GM19395 (cell line): ENCODE results near the gene AMBP.
A peak's percentile ranks its signal among the peaks of the same experiment; 100 is the strongest.
"Not testable (repeated sequence)": the region's sequence is repeated elsewhere in the genome, so short reads cannot be mapped to it uniquely, and the experiment has no call there.

Experiments used
- ATAC-seq: cut with Tn5 transposase; IDR thresholded peaks from one replicate; pipeline ENCODE4 v1.9.1; 2021; ENCODE audit warnings: mild to moderate bottlenecking, moderate library complexity; ENCODE audit not compliant: unreplicated experiment

AMBP gene

DNA sequence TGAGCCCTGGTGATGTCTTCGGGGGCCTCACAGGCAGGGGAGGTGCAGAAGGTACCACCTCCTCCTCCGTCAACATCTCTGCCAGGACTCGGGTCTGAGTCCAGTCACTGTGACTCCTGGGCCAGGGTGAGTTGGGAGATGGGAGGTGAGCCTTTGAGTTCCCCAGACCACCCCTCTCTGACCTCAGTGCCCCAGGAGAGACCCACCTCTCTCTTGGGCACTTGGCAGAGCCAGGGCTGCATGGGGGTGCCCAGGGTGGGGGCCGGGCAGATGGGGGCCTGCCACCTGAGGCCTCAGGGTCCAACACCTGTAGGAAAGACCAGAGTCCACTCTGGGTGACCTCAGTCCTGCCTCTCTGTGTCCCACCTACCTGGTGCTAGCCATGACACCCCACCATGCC, 14.2 kb upstream of the AMBP start:
- no peak for ATAC-seq

DNA sequence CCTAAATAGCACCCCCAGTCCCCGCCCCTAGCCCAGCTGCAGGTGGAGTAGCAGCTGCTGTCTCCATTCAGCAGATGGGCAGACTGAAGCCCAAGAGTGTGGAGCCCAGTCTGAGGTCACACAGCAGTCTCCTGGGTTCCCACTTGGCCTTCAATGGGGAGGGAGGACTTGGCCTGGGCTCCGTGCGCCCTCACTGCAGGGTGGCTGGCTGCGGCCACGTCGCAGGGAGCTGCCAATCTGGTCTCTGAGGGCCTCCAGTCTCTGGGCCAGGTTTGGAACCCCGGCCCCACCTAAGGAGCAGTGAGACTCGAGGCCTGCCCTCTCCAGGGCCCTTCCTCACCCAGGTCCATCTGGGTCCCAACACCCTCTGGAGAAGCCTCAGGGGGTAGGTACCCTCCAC, 13.6 kb upstream of the AMBP start:
- ATAC-seq: no peak

DNA sequence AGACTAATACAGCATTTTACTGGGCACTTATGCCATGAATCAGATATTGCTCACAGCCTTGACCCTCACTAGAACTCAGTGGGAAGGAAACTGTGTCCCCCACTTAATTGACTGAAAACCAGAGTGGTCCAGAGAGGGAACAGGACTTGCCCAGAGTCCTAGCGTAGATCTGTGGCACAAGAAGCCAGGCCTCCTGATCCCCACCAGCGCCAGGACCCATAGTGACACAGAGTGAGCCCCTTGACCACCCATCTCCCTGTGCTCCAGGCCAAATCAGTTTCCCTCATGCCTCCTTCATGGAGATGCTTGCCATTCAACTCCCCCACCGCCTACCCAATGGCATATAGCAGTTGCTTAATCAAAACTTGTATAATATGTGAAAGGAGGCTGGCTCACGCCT, 12.7 kb upstream of the AMBP start:
- no peak for ATAC-seq

GRCh38 chr9:114089206-114089840, 11.2 kb upstream of the AMBP start:
- no peak for ATAC-seq

DNA sequence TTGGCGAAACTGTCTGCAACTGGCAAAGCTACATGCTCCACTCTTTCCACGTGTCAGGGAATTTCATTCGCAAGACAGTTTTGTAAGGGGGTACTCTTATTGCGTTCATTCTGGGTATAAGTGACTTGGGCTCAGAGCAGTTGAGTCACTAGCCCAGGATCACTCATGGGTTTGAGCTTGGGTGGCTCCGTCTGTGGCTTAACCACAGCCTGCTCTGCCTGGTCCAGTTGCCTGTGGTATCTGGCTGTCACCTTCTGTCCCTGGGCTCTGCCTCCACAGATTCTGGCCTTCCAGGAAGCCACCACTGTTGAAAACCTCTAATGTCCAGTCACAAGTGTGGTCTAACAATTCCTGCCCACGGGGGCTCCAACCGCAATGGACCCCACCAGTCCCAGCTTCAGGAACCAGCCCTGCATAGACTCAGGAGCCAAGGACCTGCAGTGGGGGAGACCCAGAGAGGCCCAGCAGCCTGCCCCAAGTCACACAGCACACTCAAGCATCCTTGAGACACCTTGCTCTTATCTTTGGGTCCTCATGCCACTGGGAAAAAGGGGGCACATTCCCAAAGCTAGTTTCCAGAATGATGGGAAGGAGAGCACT, 10.6 kb upstream of the AMBP start:
- no peak for ATAC-seq

- no peak for ATAC-seq
These were observed 9.6 kb upstream of the AMBP start for GRCh38 chr9:114087721-114088120.

DNA sequence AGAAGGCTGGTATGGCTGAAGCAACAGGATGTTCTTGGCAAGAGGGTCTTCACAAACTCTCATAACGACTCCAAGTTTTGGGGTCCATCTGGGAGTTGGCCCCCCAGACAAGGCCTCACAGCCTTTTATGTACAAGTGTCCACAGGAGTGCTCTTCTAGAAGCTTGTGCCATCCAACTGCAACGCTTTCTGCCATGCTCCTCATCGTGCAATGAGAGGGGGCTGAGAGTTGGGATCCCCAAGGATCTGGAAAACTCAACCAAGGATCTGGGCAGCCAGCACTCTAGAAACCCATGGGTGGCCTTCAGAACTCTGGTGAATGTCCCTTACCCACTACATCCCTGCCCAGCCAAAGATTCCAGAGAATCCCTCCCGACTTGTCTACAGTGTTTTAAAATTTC, 8.5 kb upstream of the AMBP start:
- no peak for ATAC-seq

DNA sequence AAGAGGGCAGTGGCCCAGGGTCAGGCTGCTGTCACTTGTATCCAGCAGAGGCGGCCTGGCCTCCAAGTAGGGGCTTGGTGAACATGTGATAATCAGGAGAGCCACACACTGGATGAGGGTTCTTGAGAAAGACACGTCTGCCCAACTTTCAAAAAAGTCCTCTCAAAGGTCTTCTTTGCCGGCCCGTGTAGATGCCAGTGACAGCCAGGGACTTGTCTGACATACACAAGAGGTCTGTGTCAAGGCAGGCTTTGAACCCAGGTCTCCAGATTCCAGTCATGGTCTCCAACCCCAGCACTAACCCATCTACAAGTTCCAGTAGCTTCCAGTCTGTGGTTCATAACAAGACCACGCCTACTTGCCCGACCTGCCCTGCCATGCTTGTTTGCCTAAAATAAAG, 7.9 kb upstream of the AMBP start:
- ATAC-seq: no peak

DNA sequence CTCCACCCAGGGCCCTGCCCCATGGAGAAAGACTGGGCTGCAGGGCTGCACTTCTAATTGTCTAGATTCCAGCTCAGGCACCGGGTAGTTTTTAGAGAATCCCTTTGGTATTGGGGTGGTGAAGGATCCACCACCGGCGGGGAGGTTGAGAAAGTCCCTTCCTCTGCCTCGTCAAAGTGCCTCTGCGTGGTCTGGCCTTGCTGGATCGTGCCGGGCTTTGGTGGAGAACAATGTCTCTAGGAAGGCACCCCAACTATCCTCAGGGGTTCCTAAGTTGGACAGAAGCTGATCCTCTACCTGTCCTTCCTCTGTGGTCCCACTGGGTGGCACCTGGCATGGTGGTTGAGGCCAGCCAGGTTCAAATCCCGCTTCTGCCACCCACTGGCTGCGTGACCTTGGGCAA, 7.3 kb upstream of the AMBP start:
- no peak for ATAC-seq

- no peak for ATAC-seq
These were observed 6.4 kb upstream of the AMBP start for GRCh38 chr9:114084282-114085073.

- ATAC-seq: no peak
These were observed 5.6 kb upstream of the AMBP start for GRCh38 chr9:114083666-114084065.

GRCh38 chr9:114082763-114083412, 4.8 kb upstream of the AMBP start:
- ATAC-seq: not testable (repeated sequence)

GRCh38 chr9:114082017-114082762, 4.1 kb upstream of the AMBP start:
- ATAC-seq: peak; percentile 95

DNA sequence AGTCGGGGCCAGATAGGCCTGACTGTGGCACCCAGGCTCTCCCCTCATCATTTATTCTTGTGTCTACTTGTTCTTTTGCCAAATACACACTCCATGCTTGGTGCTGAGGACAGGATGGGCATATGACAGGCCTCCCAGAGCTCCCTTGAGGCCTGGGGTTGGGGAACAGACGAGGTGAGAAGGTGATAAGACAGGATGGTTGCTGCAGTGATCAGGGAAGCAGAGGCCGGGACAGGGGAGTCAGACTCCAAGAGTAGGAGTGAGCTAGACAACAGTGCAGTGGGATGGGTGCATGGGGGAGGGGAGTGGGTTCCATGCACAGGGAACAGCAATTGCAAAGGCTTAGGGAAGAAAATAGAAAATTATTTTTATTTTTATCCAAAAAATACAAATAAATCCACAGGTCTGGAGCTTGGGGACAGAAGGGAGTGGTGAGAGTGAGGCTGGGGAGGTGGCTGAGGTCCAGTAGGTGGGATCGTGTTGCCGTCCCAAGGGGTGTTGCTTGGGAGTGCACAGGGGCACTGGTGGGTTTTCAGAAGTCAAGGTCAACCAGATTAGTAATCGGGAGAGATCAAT, 3.4 kb upstream of the AMBP start:
- ATAC-seq: no peak

DNA sequence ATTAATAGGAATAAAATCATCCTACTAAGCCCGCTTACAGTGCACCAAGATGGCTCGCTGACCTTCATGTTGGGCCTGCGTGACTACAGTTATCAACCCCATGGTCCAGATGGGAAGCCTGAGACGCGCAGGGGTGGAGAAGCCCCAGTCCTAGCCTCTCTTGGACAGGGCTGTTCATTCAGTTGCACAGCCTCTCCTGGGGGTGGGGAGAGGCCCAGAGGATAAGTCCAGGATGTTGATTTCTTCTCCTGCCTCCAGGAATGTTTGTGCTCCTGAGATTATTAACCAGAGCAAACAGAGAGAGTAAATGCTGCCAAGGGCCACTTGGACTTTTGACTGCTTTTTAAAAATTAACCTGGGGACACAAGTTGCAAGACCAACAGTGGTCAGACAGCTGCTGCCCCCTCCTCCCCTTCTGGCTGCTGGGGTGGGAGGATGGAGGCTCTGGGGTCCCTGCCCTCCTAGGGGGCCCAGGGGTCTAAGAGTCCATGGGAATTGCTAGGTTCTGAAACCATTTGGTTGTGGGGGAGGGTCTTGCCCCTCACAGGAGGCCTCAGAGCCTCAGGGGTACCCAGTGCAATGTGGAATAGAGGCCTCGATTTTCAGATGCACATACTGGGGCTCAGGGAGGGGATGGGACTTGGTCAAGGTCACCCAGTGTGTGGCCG, 2.8 kb upstream of the AMBP start:
- no peak for ATAC-seq

DNA sequence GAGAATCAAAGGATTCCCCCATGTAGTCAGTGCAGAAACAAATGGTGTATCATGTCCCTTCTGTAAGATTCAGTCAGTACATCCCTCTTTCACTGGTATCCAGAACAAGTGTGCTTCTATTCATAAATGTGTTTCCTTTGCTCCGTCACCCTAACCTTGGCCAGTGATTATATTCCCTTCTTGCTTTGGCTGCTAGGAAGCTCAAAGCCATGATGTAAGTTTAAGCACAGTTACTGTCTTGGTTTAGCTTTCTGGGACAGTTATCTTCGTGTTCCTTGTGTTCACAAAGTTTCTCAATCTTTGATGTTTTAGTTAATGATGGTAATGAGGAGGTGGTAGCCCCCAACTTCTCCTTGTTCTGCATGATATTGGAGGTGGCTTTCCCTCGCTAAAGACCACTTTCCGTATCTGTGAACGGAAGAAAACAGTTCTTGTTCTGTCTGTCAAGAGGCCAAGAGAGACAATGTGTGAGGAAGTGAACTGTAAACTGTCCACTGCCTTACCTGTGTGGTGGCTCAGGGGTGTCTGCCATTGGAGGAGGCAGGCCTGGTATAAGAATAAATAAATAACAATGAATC, 2.2 kb upstream of the AMBP start:
- no peak for ATAC-seq

- no peak for ATAC-seq
These were observed 669 bp upstream of the AMBP start for GRCh38 chr9:114078781-114079156.

- ATAC-seq: no peak
These were observed 800 bp downstream of the AMBP start for GRCh38 chr9:114077162-114077837.
